B cell (primary cell): ENCODE data around the gene PLEKHG2. TPM values are rescaled to one million over a fixed set of nuclear protein-coding genes. Genes with fewer than 3 reads are reported as not detected.

Source experiments
- ATAC-seq: fragments of 200-7000 bp; cut with Tn5 transposase; one replicate; pipeline ENCODE4 v1.10.0; 2021; ENCODE audit warnings: low read depth, mild to moderate bottlenecking, moderate number of reproducible peaks, moderate library complexity
- CTCF ChIA-PET: fragments of 350-600 bp; sonication (Branson Sonifier 250); formaldehyde crosslinking; loops from one replicate; lab custom pipeline; 2021; ENCODE audit warnings: antibody characterized with exemption, inconsistent platforms; lab: Charles Lee
- POLR2A ChIA-PET: fragments of 350-600 bp; sonication (Branson Sonifier 250); formaldehyde crosslinking; loops from one replicate; lab custom pipeline; 2021; ENCODE audit warnings: antibody characterized with exemption; lab: Charles Lee
- DNase-seq: peaks from one replicate; pipeline ENCODE4 v3.0.0; 2013
- H2AFZ ChIP-seq: 2 replicates; pipeline ENCODE4 v1.6.1; 2012; ENCODE audit warnings: mild to moderate bottlenecking, low read depth, low read length; ENCODE audit not compliant: insufficient read depth, poor library complexity, severe bottlenecking
- H3K27ac ChIP-seq, 2 donors: 1 replicate in 1 of 2; 2 replicates in 1 of 2; pipeline ENCODE4 v1.5.1; 2012 to 2013; ENCODE audit warnings: low read length in 2 of 2, mild to moderate bottlenecking in 2 of 2, moderate library complexity in 1 of 2
- H3K27me3 ChIP-seq, 4 experiments: fragments of 200-600 bp in 1 of 4; sonication (generic) in 1 of 4; replicated peaks in 1 of 4; 1 replicate in 2 of 4; 2 replicates in 2 of 4; pipeline versions ENCODE4 v1.6.1 to v1.7.0; 2013 to 2016; ENCODE audit warnings: low read length in 3 of 4, mild to moderate bottlenecking in 2 of 4, mixed read lengths in 1 of 4, moderate library complexity in 1 of 4; ENCODE audit not compliant: insufficient read depth in 4 of 4, control insufficient read depth in 3 of 4; ENCODE audit errors: control extremely low read depth in 1 of 4
- H3K36me3 ChIP-seq, 2 experiments: replicated peaks in 1 of 2; 1 replicate in 1 of 2; 2 replicates in 1 of 2; pipeline versions ENCODE4 v1.6.1 to v1.7.1; 2013; ENCODE audit warnings: low read length in 1 of 2; ENCODE audit not compliant: insufficient read depth in 2 of 2, control insufficient read depth in 1 of 2; ENCODE audit errors: control extremely low read depth in 1 of 2, extremely low read depth in 1 of 2
- H3K4me1 ChIP-seq, 2 donors: fragments of 200-600 bp in 1 of 2; sonication (generic) in 1 of 2; 1 replicate in 1 of 2; 2 replicates in 1 of 2; pipeline versions ENCODE4 v1.5.1 to v1.6.1; 2013 to 2017; ENCODE audit warnings: low read length in 2 of 2; ENCODE audit not compliant: control insufficient read depth in 2 of 2, insufficient read depth in 2 of 2
- H3K4me2 ChIP-seq: replicated peaks from 2 replicates; pipeline ENCODE3; 2012; ENCODE audit warnings: mild to moderate bottlenecking, low read depth, low read length; ENCODE audit not compliant: poor library complexity, severe bottlenecking
- H3K4me3 ChIP-seq, 5 experiments: fragments of 200-600 bp in 1 of 5; sonication (generic) in 1 of 5; 1 replicate in 3 of 5; 2 replicates in 2 of 5; pipeline versions ENCODE4 v1.5.1 to v1.7.0; 2011 to 2016; ENCODE audit warnings: low read length in 4 of 5, mild to moderate bottlenecking in 4 of 5, low read depth in 2 of 5, control low read depth in 1 of 5, moderate library complexity in 1 of 5; ENCODE audit not compliant: insufficient read depth in 1 of 5; ENCODE audit errors: control extremely low read depth in 1 of 5, extremely low read depth in 1 of 5
- H3K79me2 ChIP-seq: fragments of 200-600 bp; sonication (generic); one replicate; pipeline ENCODE4 v1.6.0; 2016; ENCODE audit warnings: low read length; ENCODE audit not compliant: control insufficient read depth, insufficient read depth
- H3K9ac ChIP-seq: fragments of 200-600 bp; sonication (generic); 2 replicates; pipeline ENCODE4 v1.6.1; 2017; ENCODE audit warnings: mild to moderate bottlenecking, low read length, moderate library complexity
- H3K9me3 ChIP-seq, 3 donors: one replicate each; pipeline versions ENCODE4 v1.6.1 to v1.7.1; 2013; ENCODE audit warnings: low read length in 2 of 3; ENCODE audit not compliant: control insufficient read depth in 2 of 3, insufficient read depth in 1 of 3; ENCODE audit errors: control extremely low read depth in 1 of 3
- H4K20me1 ChIP-seq: 2 replicates; pipeline ENCODE4 v1.6.0; 2012; ENCODE audit warnings: mild to moderate bottlenecking, low read length; ENCODE audit not compliant: insufficient read depth, control insufficient read depth, poor library complexity, severe bottlenecking
- H3K27ac Mint-ChIP-seq: one replicate; pipeline ENCODE4 v1.8.0; 2021; ENCODE audit warnings: mixed read lengths
- H3K27me3 Mint-ChIP-seq: one replicate; pipeline ENCODE4 v1.8.0; 2021; ENCODE audit warnings: mixed read lengths
- H3K4me1 Mint-ChIP-seq: one replicate; pipeline ENCODE4 v1.8.0; 2021; ENCODE audit warnings: mixed read lengths
- H3K4me3 Mint-ChIP-seq: one replicate; pipeline ENCODE4 v1.8.0; 2021; ENCODE audit warnings: mixed read lengths
- H3K9me3 Mint-ChIP-seq: one replicate; pipeline ENCODE4 v1.8.0; 2022; ENCODE audit warnings: mixed read lengths; ENCODE audit not compliant: insufficient read depth
- CTCF ChIP-seq: fragments of 200-600 bp; IDR thresholded peaks from one replicate; pipeline ENCODE4 v1.8.0; 2022; ENCODE audit warnings: antibody characterized with exemption, mild to moderate bottlenecking
- EZH2 ChIP-seq: IDR thresholded peaks from 2 replicates; pipeline ENCODE4 v1.6.1; 2012; ENCODE audit warnings: borderline replicate concordance, low read depth, mild to moderate bottlenecking, moderate library complexity, low read length; ENCODE audit not compliant: insufficient read depth, poor library complexity, severe bottlenecking
- WGBS: methylation state at CpG from one replicate; pipeline ENCODE4 v1.1.5; 2013; ENCODE audit warnings: missing lambda C conversion rate; ENCODE audit not compliant: insufficient coverage; 5-methylcytosine and 5-hydroxymethylcytosine counted together
- intact Hi-C: fragments of 100-400 bp; cut with micrococcal nuclease; formaldehyde crosslinking; loops from one replicate; pipeline ENCODE4 v1.10.0; 2022
- polyA plus RNA-seq: library from polyadenylated mRNA; depleted of rRNA; stranded (reverse); fragments of >200 nt; gene quantifications from 2 replicates; pipeline ENCODE4 v1.2.3, GENCODE V29; 2012
- total RNA-seq, 2 donors: library from RNA; stranded (reverse); fragments of 120-200 nt in 1 of 2; gene quantifications; 1 replicate in 1 of 2; 2 replicates in 1 of 2; pipeline versions ENCODE4 v1.2.3 to v1.2.4, GENCODE V29; 2013 to 2022

PLEKHG2 gene
- total and polyA plus RNA-seq, 2 donors (not counting 1 experiment from before 2014, with no cell fraction given), result 27.0 to 167 TPM

DNA sequence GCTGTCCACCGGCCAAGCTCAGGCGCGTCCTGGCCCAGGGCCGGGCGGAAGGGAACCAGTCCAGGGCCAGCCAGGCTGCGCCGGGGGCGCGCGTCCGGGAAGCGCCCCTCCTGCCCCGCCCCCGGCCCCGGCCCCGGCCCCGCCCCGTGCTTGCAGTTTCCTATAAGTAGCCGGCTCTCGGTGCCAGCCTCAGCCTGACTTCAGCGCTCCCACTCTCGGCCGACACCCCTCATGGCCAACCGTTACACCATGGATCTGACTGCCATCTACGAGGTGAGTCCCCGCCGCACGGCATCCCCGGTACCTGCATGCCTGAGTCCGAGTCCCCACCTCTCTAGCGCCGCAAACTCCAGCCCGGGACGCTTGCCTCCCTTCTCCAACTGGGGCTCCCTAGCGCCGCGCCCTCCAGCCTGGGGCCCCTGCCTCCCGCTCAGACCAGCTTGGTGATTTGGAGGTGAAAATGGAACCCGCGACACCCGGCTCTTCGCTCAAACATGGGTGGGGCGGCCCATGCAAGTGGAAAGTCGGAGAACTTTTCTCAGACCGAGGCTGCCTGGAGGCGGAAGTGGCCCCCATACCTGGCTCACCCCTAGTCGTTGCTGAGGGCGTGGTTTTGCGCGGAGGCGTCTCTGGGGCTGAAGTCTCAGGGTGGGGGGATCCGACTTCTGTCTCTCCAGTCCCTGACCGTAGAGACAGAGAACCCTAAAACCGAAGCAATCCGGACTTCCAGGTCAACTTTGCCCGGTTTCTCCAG, 5.6 kb upstream of the PLEKHG2 start, which contains the start of gene ZFP36:
TSS of gene ZFP36 (plus strand) at position 192 of the 754 bp plus-strand sequence. CDS start at position 250, 58 bp downstream.
- Histone ChIP-seq H3K36me3 (peaks cover 0 to 24% of the 10 kb centered on the region in 2 experiments), H3K9me3 (peaks cover 0 to 4% (median 0%) of the 10 kb centered on the region in 3 donors), H3K27me3 (no peaks in the 10 kb centered on the region), H3K4me1 (peaks cover 46 to 69% of the 10 kb centered on the region in 2 donors), H3K4me2 (peak within 1 kb of the TSS; percentile 100), H4K20me1 (peaks cover 28% of the 10 kb centered on the region), H3K79me2 (peaks cover 60% of the 10 kb centered on the region), H3K27ac (peak within 1 kb of the TSS; percentile 100), H3K4me3 (peak within 1 kb of the TSS; percentile 87 to 99 (median 95)), H3K9ac (peak within 1 kb of the TSS; percentile 99), H2AFZ (peak within 1 kb of the TSS; percentile 8)
- WGBS, result under 1% methylated on average over 54 of the region's 56 CpGs
- no peaks in the 10 kb centered on the region for H3K9me3 Mint-ChIP-seq
- H3K27me3 Mint-ChIP-seq, result no peaks in the 10 kb centered on the region
- H3K4me3 Mint-ChIP-seq, result peak within 1 kb of the TSS; percentile 94
- POLR2A ChIA-PET, result interaction anchor here (0.8 to 8.8 kb wide), 6 partner anchors 8 to 65 kb away, joined by 3 to 69 read pairs (median 12); partner anchors contain the start of genes MED29, PAF1, RPS16 and SAMD4B
- ATAC-seq, result peak; percentile 22
- CTCF ChIA-PET, result interaction anchor here (1.0 to 2.9 kb wide), 4 partner anchors 7 to 22 kb away, joined by 3 to 42 read pairs (median 14); partner anchors contain the start of genes MED29 and PAF1
- TF ChIP-seq CTCF (no peak), EZH2 (no peak)
- peaks cover 63% of the 10 kb centered on the region for H3K4me1 Mint-ChIP-seq
- H3K27ac Mint-ChIP-seq, result peak within 1 kb of the TSS; percentile 97
- DNase-seq, result peak; percentile 92
- intact Hi-C loops, result loop anchor here (10.0 kb wide), 1 partner anchor 542 kb away; no protein-coding TSS in a partner anchor
